K562 (cell line): ENCODE data around the gene FAF2. TPM values are rescaled to one million over a fixed set of nuclear protein-coding genes. Genes with fewer than 3 reads are reported as not detected.

Experiments
- ATAC-seq: fragments of 200-7000 bp; cut with Tn5 transposase; 3 replicates; pipeline ENCODE4 v1.9.1; 2020; ENCODE audit warnings: moderate library complexity
- BruUV-seq: library from RNA; stranded (reverse); fragments of 400-500 nt; replicated peaks from 2 replicates; lab custom pipeline; 2021; lab: Mats Ljungman, UMichigan
- CTCF ChIA-PET: fragments of 300-600 bp; formaldehyde crosslinking; extraction: SDS; loops from one replicate; lab custom pipeline; 2021; ENCODE audit warnings: low intra/inter-chr PET ratio; lab: Yijun Ruan, JAX
- POLR2A ChIA-PET: fragments of 300-600, 350-650 bp; sonication (Branson Sonifier 250); formaldehyde crosslinking; extraction: SDS; loops from one replicate; lab custom pipeline; 2021; ENCODE audit warnings: antibody characterized with exemption, inconsistent platforms; lab: Yijun Ruan, JAX
- DNase-seq, 4 experiments: peaks; one replicate each; pipeline versions ENCODE4 v3.0.0 to v3.0.0-alpha.2; 2011 to 2018; ENCODE audit warnings: low spot score in 3 of 4, mixed read lengths in 3 of 4; ENCODE audit errors: extremely low read depth in 1 of 4
- FAIRE-seq: peaks from 2 replicates; lab custom pipeline; 2011; peaks lifted over from hg19 to GRCh38; lab: Jason Lieb, UNC
- H2AFZ ChIP-seq: 2 replicates; pipeline ENCODE4 v1.6.0; 2011; ENCODE audit warnings: low read depth, low read length, control low read depth, inconsistent platforms
- H3K27ac ChIP-seq: fragments of 200-600 bp; 3 replicates; pipeline ENCODE4 v1.8.0; 2011; ENCODE audit warnings: low read depth, mild to moderate bottlenecking, control low read depth, inconsistent platforms, low read length, moderate library complexity, mixed read lengths; ENCODE audit errors: extremely low read depth
- H3K27me3 ChIP-seq, 2 experiments: fragments of 300-600 bp in 1 of 2; 2 replicates in 1 of 2; 3 replicates in 1 of 2; pipeline versions ENCODE4 v1.6.0 to v1.8.0; 2011; ENCODE audit warnings: inconsistent platforms in 2 of 2, low read length in 2 of 2, mild to moderate bottlenecking in 1 of 2, mixed read lengths in 1 of 2, moderate library complexity in 1 of 2; ENCODE audit not compliant: control insufficient read depth in 2 of 2, insufficient read depth in 2 of 2
- H3K36me3 ChIP-seq: fragments of 300-600 bp; 3 replicates; pipeline ENCODE4 v1.8.0; 2011; ENCODE audit warnings: mild to moderate bottlenecking, low read length, inconsistent platforms; ENCODE audit not compliant: control insufficient read depth, insufficient read depth
- H3K4me1 ChIP-seq, 2 experiments: fragments of 200-600 bp in 1 of 2; replicated peaks in 1 of 2; 2 replicates in 1 of 2; 3 replicates in 1 of 2; pipeline versions ENCODE4 v1.5.1 to v1.8.0; 2011; ENCODE audit warnings: inconsistent platforms in 2 of 2, low read length in 2 of 2, mild to moderate bottlenecking in 1 of 2, mixed read lengths in 1 of 2, moderate library complexity in 1 of 2; ENCODE audit not compliant: control insufficient read depth in 2 of 2, insufficient read depth in 2 of 2
- H3K4me2 ChIP-seq: 2 replicates; pipeline ENCODE4 v1.6.1; 2011; ENCODE audit warnings: low read length, control low read depth, inconsistent platforms, mixed read lengths; ENCODE audit not compliant: insufficient read depth
- H3K4me3 ChIP-seq: fragments of 200-600 bp; sonication (generic), shearing (Covaris generic); 2 replicates; pipeline ENCODE4 v1.5.1; 2016; ENCODE audit warnings: control low read depth, inconsistent platforms
- H3K79me2 ChIP-seq: fragments of 200-600 bp; 3 replicates; pipeline ENCODE4 v1.8.0; 2011; ENCODE audit warnings: low read length, inconsistent platforms; ENCODE audit not compliant: control insufficient read depth, insufficient read depth
- H3K9ac ChIP-seq, 2 experiments: 2 replicates each; pipeline versions ENCODE4 v1.6.0 to v1.6.1; 2011; ENCODE audit warnings: low read depth in 2 of 2, low read length in 2 of 2, control low read depth in 1 of 2, inconsistent platforms in 1 of 2, mild to moderate bottlenecking in 1 of 2, mixed read lengths in 1 of 2; ENCODE audit not compliant: insufficient read depth in 1 of 2
- H3K9me1 ChIP-seq: one replicate; pipeline ENCODE4 v1.6.0; 2011; ENCODE audit warnings: inconsistent platforms, mild to moderate bottlenecking, low read length, moderate library complexity; ENCODE audit not compliant: control insufficient read depth, insufficient read depth
- H3K9me3 ChIP-seq: replicated peaks from 2 replicates; pipeline ENCODE4 v1.5.1; 2011; ENCODE audit warnings: low read depth, low read length, inconsistent platforms; ENCODE audit not compliant: control insufficient read depth, insufficient read depth
- H4K20me1 ChIP-seq: replicated peaks from 2 replicates; pipeline ENCODE4 v1.6.1; 2011; ENCODE audit warnings: low read length, inconsistent platforms, mixed read lengths; ENCODE audit not compliant: control insufficient read depth, insufficient read depth
- C11orf30 ChIP-seq: fragments of 450-650 bp; IDR thresholded peaks from 2 replicates; pipeline ENCODE4 v1.6.1; 2016; ENCODE audit warnings: low read depth, mild to moderate bottlenecking
- DPF2 ChIP-seq: fragments of 450-650 bp; IDR thresholded peaks from 2 replicates; pipeline ENCODE4 v1.6.1; 2016
- FOXM1 ChIP-seq, 2 experiments: fragments of 450-650 bp in 1 of 2; sonication (generic) in 1 of 2; formaldehyde crosslinking in 1 of 2; IDR thresholded peaks; 2 replicates each; pipeline versions ENCODE4 v1.6.1 to v1.9.0; 2017 to 2022; ENCODE audit warnings: low read depth in 2 of 2, mild to moderate bottlenecking in 2 of 2, missing genetic modification reagents in 1 of 2, moderate library complexity in 1 of 2
- GTF2B ChIP-seq: IDR thresholded peaks from 2 replicates; pipeline ENCODE4 v1.6.1; 2011; ENCODE audit not compliant: insufficient read length; ENCODE audit errors: extremely low read depth
- MAFG ChIP-seq: fragments of 450-650 bp; conservative IDR thresholded peaks from 2 replicates; pipeline ENCODE4 v1.6.1; 2016; ENCODE audit warnings: missing genetic modification characterization, missing compliant biosample characterization
- MAFK ChIP-seq: IDR thresholded peaks from 2 replicates; pipeline ENCODE4 v1.6.1; 2011; ENCODE audit warnings: low read length, improper control_type of control experiment
- MXI1 ChIP-seq: IDR thresholded peaks from 2 replicates; pipeline ENCODE4 v1.6.1; 2011; ENCODE audit warnings: low read depth, mild to moderate bottlenecking, improper control_type of control experiment, low read length
- RAD21 ChIP-seq, 2 experiments: fragments of 250-450 bp in 1 of 2; fragments of 450-650 bp in 1 of 2; sonication (Bioruptor Pico) in 1 of 2; formaldehyde crosslinking in 1 of 2; IDR thresholded peaks in 1 of 2; conservative IDR thresholded peaks in 1 of 2; 2 replicates each; pipeline versions ENCODE4 v1.4.0 to v1.8.0; 2020 to 2022; ENCODE audit warnings: mild to moderate bottlenecking in 2 of 2, moderate library complexity in 1 of 2
- RBFOX2 ChIP-seq: fragments of 200-400 bp; formaldehyde crosslinking; IDR thresholded peaks from 2 replicates; pipeline ENCODE4 v1.6.1; 2017; ENCODE audit warnings: low read depth, mild to moderate bottlenecking, low read length, moderate library complexity
- SMARCC2 ChIP-seq: fragments of 450-650 bp; IDR thresholded peaks from 2 replicates; pipeline ENCODE4 v1.6.1; 2017; ENCODE audit warnings: antibody characterized with exemption, moderate library complexity, mild to moderate bottlenecking, low read depth
- TBL1XR1 ChIP-seq, 2 experiments: IDR thresholded peaks; 2 replicates each; pipeline ENCODE4 v1.6.1; 2012; ENCODE audit warnings: improper control_type of control experiment in 2 of 2, low read length in 2 of 2, mild to moderate bottlenecking in 1 of 2
- ZBTB7A ChIP-seq: IDR thresholded peaks from 2 replicates; pipeline ENCODE4 v1.6.1; 2011; ENCODE audit warnings: low read depth, mild to moderate bottlenecking, low read length, moderate library complexity, borderline replicate concordance; ENCODE audit not compliant: control insufficient read depth
- ZFX ChIP-seq: sonication (generic); formaldehyde crosslinking; IDR thresholded peaks from 2 replicates; pipeline ENCODE4 v1.8.0; 2022; ENCODE audit warnings: mild to moderate bottlenecking, missing genetic modification reagents, moderate library complexity
- ZNF239 ChIP-seq: fragments of 250-450 bp; sonication (Bioruptor Pico); IDR thresholded peaks from 2 replicates; pipeline ENCODE4 v1.4.0; 2020; ENCODE audit warnings: mild to moderate bottlenecking
- ZNF24 ChIP-seq: fragments of 450-650 bp; IDR thresholded peaks from 2 replicates; pipeline ENCODE4 v1.6.1; 2016
- ZNF592 ChIP-seq: fragments of 450-650 bp; IDR thresholded peaks from 2 replicates; pipeline ENCODE4 v1.6.1; 2017; ENCODE audit warnings: antibody characterized with exemption, mild to moderate bottlenecking
- WGBS: fragments of 100-300 bp; shearing (Covaris generic); methylation state at CpG from one replicate; pipeline ENCODE4 v1.1.6; 2016; ENCODE audit warnings: low coverage, mixed read lengths; ENCODE audit not compliant: insufficient coverage; ENCODE audit errors: missing lambda C conversion rate; 5-methylcytosine and 5-hydroxymethylcytosine counted together
- in situ Hi-C: fragments of 300-500 bp; cut with MboI; formaldehyde crosslinking; loops from 4 replicates; pipeline ENCODE4 v1.15.0; 2018; ENCODE audit warnings: inconsistent platforms, mixed read lengths
- intact Hi-C: fragments of 100-400 bp; cut with micrococcal nuclease; formaldehyde crosslinking; loops from 2 replicates; pipeline ENCODE4 v1.14.2; 2022
- polyA plus RNA-seq, 8 experiments: library from polyadenylated mRNA; depleted of rRNA in 4 of 8; stranded (reverse) in 5 of 8; unstranded in 3 of 8; fragments of >200 nt; fragmentation: Nextera tagmentation in 2 of 8; fragmentation: Illumina TruSeq in 1 of 8; extraction: Ambion mirVana in 2 of 8; extraction: Trizol in 1 of 8; gene quantifications; 2 replicates each; pipeline versions ENCODE4 v1.2.1 to v1.2.3, GENCODE V29; 2011 to 2014; ENCODE audit warnings: inconsistent platforms in 1 of 8, missing spikeins in 1 of 8
- total RNA-seq, 7 experiments: library from RNA; depleted of rRNA in 6 of 7; stranded (reverse); fragments of >200 nt in 6 of 7; fragmentation: Illumina TruSeq in 2 of 7; extraction: Trizol in 2 of 7; gene quantifications; 2 replicates each; pipeline versions ENCODE4 v1.2.1 to v1.2.3, GENCODE V29; 2011 to 2021; ENCODE audit warnings: low replicate concordance in 1 of 7

FAF2 gene
- total and polyA plus RNA-seq, 9 of the 15 experiments (the other 6 are each of a cell fraction or from before 2014, with no cell fraction given) = 25.0 to 44.6 (median 36.1) TPM

- BruUV-seq = no TSS peak
- peak; percentile 98 for ATAC-seq
- CTCF ChIA-PET = no interaction called here
- peaks cover 0 to 4% of the 10 kb centered on the region in 2 experiments; a peak in 2 of 5 replicates for H3K4me1 ChIP-seq
- peak overlapping the region in 1 of 2 experiments; percentile 23; a peak in 1 of 4 replicates for H3K9ac ChIP-seq
- POLR2A ChIA-PET = interaction anchor here (0.7 to 2.0 kb wide), 5 partner anchors 8 to 28 kb away, joined by 3 to 6 read pairs (median 4); no protein-coding TSS in a partner anchor
- peaks cover 40% of the 10 kb centered on the region for H3K79me2 ChIP-seq
- H3K9me1 ChIP-seq = no peaks in the 10 kb centered on the region
- H2AFZ ChIP-seq = peak overlapping the region; percentile 48; the same call in 1 of the 2 replicates
- H3K36me3 ChIP-seq = peaks cover 59% of the 10 kb centered on the region; the same call in 2 of the 3 replicates
- 12% methylated on average over 4 of the region's 4 CpGs for WGBS
- FAIRE-seq = peak; percentile 85
- H3K4me3 ChIP-seq = no peak overlapping the region
- DNase-seq = peak in 2 of 4 experiments; percentile 42 to 77
- intact Hi-C loops = loop anchor here (10.0 kb wide), 1 partner anchor 67 kb away; the partner anchor contains the start of gene CLTB
- in situ Hi-C loops = no loop called here
- peak overlapping the region; percentile 44 for H3K4me2 ChIP-seq
- no peaks in the 10 kb centered on the region for H3K27me3 ChIP-seq
- H3K27ac ChIP-seq = peak overlapping the region; percentile 76
- no peaks in the 10 kb centered on the region for H4K20me1 ChIP-seq
- H3K9me3 ChIP-seq = no peaks in the 10 kb centered on the region
- TF ChIP-seq SMARCC2 (peak; percentile 18; the same call in 1 of the 2 replicates), DPF2 (peak; percentile 75), MAFG (peak; percentile 86), MAFK (peak; percentile 85), RAD21 (CRISPR knock-in tag; conservative IDR thresholded peaks at IDR 0.05 in 1 of 2, IDR thresholded peaks at IDR 0.05 in 1 of 2) (0 out of 4 replicates have a peak, but pooled peaks of 1 of the 2 experiments have one; percentile 8), ZNF239 (CRISPR knock-in tag) (no peak), FOXM1 (IDR thresholded peaks at IDR 0.05; ENCODE audit: low read depth) (peak; percentile 23; the same call in 1 of the 2 replicates), FOXM1 (CRISPR knock-in tag; IDR thresholded peaks at IDR 0.05; ENCODE audit: low read depth) (no peak), ZNF592 (0 out of 2 replicates have a peak, but pooled peaks have one; percentile 49), ZFX (CRISPR knock-in tag) (peak; percentile 26; the same call in 1 of the 2 replicates), MXI1 (no peak), TBL1XR1 (IDR thresholded peaks at IDR 0.05; ENCODE audit: low read length in 2 of 2) (no peak), GTF2B (no peak), ZNF24 (no peak), C11orf30 (peak; percentile 90), ZBTB7A (peak; percentile 18; the same call in 1 of the 2 replicates), RBFOX2 (no peak)
These were observed 33.5 kb downstream of the FAF2 start for GRCh38 chr5:176481711-176482110.
